ENCODE measurements around the gene GPRASP1.
"Not testable (repeated sequence)": the region's sequence is repeated elsewhere in the genome, so short reads cannot be mapped to it uniquely, and the experiment has no call there.

GPRASP1 gene

GRCh38 chrX:102669526-102669925 is 18.2 kb downstream of the GPRASP1 start:
- no peak overlapping the region for H3K4me3 ChIP-seq (ENCODE audit: low read length)
- DNase-seq (ENCODE audit: low read depth) = no peak
- TF ChIP-seq CTCF (conservative IDR thresholded peaks at IDR 0.05; ENCODE audit: low read depth, low read length) = no peak

GRCh38 chrX:102672856-102673255 is 21.6 kb downstream of the GPRASP1 start:
- H3K4me3 ChIP-seq (ENCODE audit: low read length) = no peak overlapping the region
- TF ChIP-seq CTCF (conservative IDR thresholded peaks at IDR 0.05; ENCODE audit: low read depth, low read length) = no peak
- no peak for DNase-seq (ENCODE audit: low read depth)

- not testable (repeated sequence) for DNase-seq (ENCODE audit: low read depth)
Observed at GRCh38 chrX:102677479-102677878, 26.2 kb downstream of the GPRASP1 start.

GRCh38 chrX:102684772-102685520 is 33.7 kb downstream of the GPRASP1 start:
- H3K4me3 ChIP-seq (ENCODE audit: low read length) = no peak overlapping the region
- no peak for TF ChIP-seq CTCF (conservative IDR thresholded peaks at IDR 0.05; ENCODE audit: low read depth, low read length)
- DNase-seq (ENCODE audit: low read depth) = no peak

More at GRCh38 chrX:102677479-102677878, 26.2 kb downstream of the GPRASP1 start:
- H3K4me3 ChIP-seq (ENCODE audit: low read length) = not testable (repeated sequence)

- no peak for TF ChIP-seq CTCF (conservative IDR thresholded peaks at IDR 0.05; ENCODE audit: low read depth, low read length)
Observed at GRCh38 chrX:102694749-102695148, 43.5 kb downstream of the GPRASP1 start.

GRCh38 chrX:102696306-102696705 is 45.0 kb downstream of the GPRASP1 start:
- DNase-seq (ENCODE audit: low read depth) = no peak
- TF ChIP-seq CTCF (conservative IDR thresholded peaks at IDR 0.05; ENCODE audit: low read depth, low read length) = no peak
- H3K4me3 ChIP-seq (ENCODE audit: low read length) = no peak overlapping the region

More at GRCh38 chrX:102694749-102695148, 43.5 kb downstream of the GPRASP1 start:
- no peak for DNase-seq (ENCODE audit: low read depth)
- no peak overlapping the region for H3K4me3 ChIP-seq (ENCODE audit: low read length)

- no peak for DNase-seq (ENCODE audit: low read depth)
- TF ChIP-seq CTCF (conservative IDR thresholded peaks at IDR 0.05; ENCODE audit: low read depth, low read length) = no peak
- H3K4me3 ChIP-seq (ENCODE audit: low read length) = no peak overlapping the region
Observed at GRCh38 chrX:102697494-102697893, 46.2 kb downstream of the GPRASP1 start.

Measured in retinal pigment epithelial cell (primary cell).